Glomerular visceral epithelial cell (primary cell): ENCODE data around the gene ATG4C.
"Not testable (repeated sequence)": the region's sequence is repeated elsewhere in the genome, so short reads cannot be mapped to it uniquely, and the experiment has no call there.

Experiments used
- DNase-seq: peaks from one replicate; pipeline ENCODE4 v3.0.0-alpha.2; 2016; ENCODE audit errors: extremely low spot score

The ATG4C gene

GRCh38 chr1:62774971-62775595 lies 8.8 kb upstream of the ATG4C start:
- DNase-seq, result no peak

GRCh38 chr1:62778208-62778607 lies 5.7 kb upstream of the ATG4C start:
- DNase-seq, result no peak

- no peak for DNase-seq
Measured at GRCh38 chr1:62781841-62782543, 1.9 kb upstream of the ATG4C start.

GRCh38 chr1:62782544-62783212 lies 1.3 kb upstream of the ATG4C start:
- DNase-seq, result not testable (repeated sequence)

GRCh38 chr1:62784509-62785365 lies 805 bp downstream of the ATG4C start:
- DNase-seq, result peak; percentile 36

GRCh38 chr1:62790716-62791115 lies 6.8 kb downstream of the ATG4C start:
- DNase-seq, result no peak

GRCh38 chr1:62794053-62794452 lies 10.1 kb downstream of the ATG4C start:
- DNase-seq, result no peak

GRCh38 chr1:62796221-62796620 lies 12.3 kb downstream of the ATG4C start:
- DNase-seq, result no peak

- DNase-seq, result no peak
Measured at GRCh38 chr1:62799688-62800087, 15.8 kb downstream of the ATG4C start.

- DNase-seq, result no peak
Measured at GRCh38 chr1:62800281-62800680, 16.3 kb downstream of the ATG4C start.

- DNase-seq, result no peak
Measured at GRCh38 chr1:62800825-62801306, 16.9 kb downstream of the ATG4C start.

GRCh38 chr1:62809788-62810187 lies 25.9 kb downstream of the ATG4C start:
- no peak for DNase-seq

- DNase-seq, result no peak
Measured at GRCh38 chr1:62810420-62811274, 26.7 kb downstream of the ATG4C start.

GRCh38 chr1:62823556-62823955 lies 39.6 kb downstream of the ATG4C start:
- DNase-seq, result no peak

- no peak for DNase-seq
Measured at GRCh38 chr1:62826901-62827300, 43.0 kb downstream of the ATG4C start.

GRCh38 chr1:62827786-62828185 lies 43.9 kb downstream of the ATG4C start:
- not testable (repeated sequence) for DNase-seq

GRCh38 chr1:62832276-62832675 lies 48.3 kb downstream of the ATG4C start:
- no peak for DNase-seq

- DNase-seq, result no peak
Measured at GRCh38 chr1:62833529-62833928, 49.6 kb downstream of the ATG4C start.

- DNase-seq, result no peak
Measured at GRCh38 chr1:62834400-62834961, 50.5 kb downstream of the ATG4C start.

GRCh38 chr1:62836856-62837540 lies 53.1 kb downstream of the ATG4C start:
- DNase-seq, result no peak
